SK-N-SH (cell line): ENCODE measurements around the gene GPR160. TPM values are rescaled to one million over a fixed set of nuclear protein-coding genes. Genes with fewer than 3 reads are reported as not detected.

Source experiments
- CTCF ChIA-PET: fragments of 300-600, 350-600 bp; formaldehyde crosslinking; extraction: SDS; loops from one replicate; lab custom pipeline; 2021; lab: Yijun Ruan, JAX
- POLR2A ChIA-PET: fragments of 350-600 bp; sonication (Branson Sonifier 250); formaldehyde crosslinking; extraction: SDS; loops from one replicate; lab custom pipeline; 2020; ENCODE audit warnings: antibody characterized with exemption, inconsistent platforms; lab: Yijun Ruan, JAX
- DNase-seq: peaks from one replicate; pipeline ENCODE4 v3.0.0; 2012
- H2AFZ ChIP-seq: fragments of 200-600 bp; sonication (generic); 2 replicates; pipeline ENCODE4 v1.8.1; 2016; ENCODE audit warnings: antibody characterized with exemption, mild to moderate bottlenecking, low read depth
- H3F3A ChIP-seq: fragments of 200-600 bp; sonication (generic); replicated peaks from 2 replicates; pipeline ENCODE3; 2016; ENCODE audit warnings: antibody characterized with exemption, mild to moderate bottlenecking; ENCODE audit not compliant: insufficient read depth
- H3K27ac ChIP-seq, 2 experiments: fragments of 200-500 bp in 1 of 2; fragments of 200-600 bp in 1 of 2; sonication (Bioruptor generic) in 1 of 2; sonication (generic), shearing (Covaris generic) in 1 of 2; 2 replicates each; pipeline versions ENCODE4 v1.5.1 to v1.6.1; 2014 to 2016; ENCODE audit warnings: low read depth in 2 of 2, inconsistent platforms in 1 of 2, low read length in 1 of 2, mild to moderate bottlenecking in 1 of 2, mixed read lengths in 1 of 2
- H3K27me3 ChIP-seq: fragments of 200-600 bp; sonication (generic), shearing (Covaris generic); 2 replicates; pipeline ENCODE4 v1.6.1; 2016; ENCODE audit warnings: mixed run types; ENCODE audit not compliant: insufficient read depth
- H3K36me3 ChIP-seq, 2 experiments: fragments of 200-500 bp in 1 of 2; fragments of 200-600 bp in 1 of 2; sonication (Bioruptor generic) in 1 of 2; sonication (generic) in 1 of 2; replicated peaks in 1 of 2; 2 replicates each; pipeline versions ENCODE3 to v1.5.1; 2014 to 2016; ENCODE audit warnings: low read length in 1 of 2, mild to moderate bottlenecking in 1 of 2; ENCODE audit not compliant: insufficient read depth in 2 of 2, control insufficient read depth in 1 of 2
- H3K4me1 ChIP-seq, 2 experiments: fragments of 200-500 bp in 1 of 2; fragments of 200-600 bp in 1 of 2; sonication (Bioruptor generic) in 1 of 2; sonication (generic), shearing (Covaris generic) in 1 of 2; 2 replicates each; pipeline versions ENCODE4 v1.5.1 to v1.6.1; 2014 to 2016; ENCODE audit warnings: low read depth in 1 of 2, low read length in 1 of 2, mixed run types in 1 of 2; ENCODE audit not compliant: insufficient read depth in 2 of 2, control insufficient read depth in 1 of 2
- H3K4me2 ChIP-seq: fragments of 200-600 bp; sonication (generic), shearing (Covaris generic); 2 replicates; pipeline ENCODE4 v1.6.1; 2017; ENCODE audit warnings: mixed run types
- H3K4me3 ChIP-seq, 2 experiments: fragments of 200-500 bp in 1 of 2; fragments of 200-600 bp in 1 of 2; sonication (Bioruptor generic) in 1 of 2; sonication (generic), shearing (Covaris generic) in 1 of 2; 2 replicates each; pipeline versions ENCODE4 v1.5.1 to v1.8.1; 2014 to 2016; ENCODE audit warnings: low read depth in 2 of 2, inconsistent platforms in 1 of 2, low read length in 1 of 2, mild to moderate bottlenecking in 1 of 2, mixed read lengths in 1 of 2, moderate library complexity in 1 of 2
- H3K79me2 ChIP-seq: fragments of 200-600 bp; sonication (generic); 2 replicates; pipeline ENCODE4 v1.8.1; 2017; ENCODE audit warnings: mild to moderate bottlenecking; ENCODE audit not compliant: insufficient read depth
- H3K9ac ChIP-seq: fragments of 200-600 bp; sonication (generic); 2 replicates; pipeline ENCODE4 v1.6.1; 2017; ENCODE audit warnings: mixed run types
- H3K9me2 ChIP-seq: fragments of 200-600 bp; sonication (generic); 2 replicates; pipeline ENCODE4 v1.6.1; 2017; ENCODE audit warnings: mixed run types
- H3K9me3 ChIP-seq: fragments of 200-600 bp; sonication (generic); 2 replicates; pipeline ENCODE4 v1.6.1; 2017; ENCODE audit warnings: mixed run types, mild to moderate bottlenecking, moderate library complexity
- H4K20me1 ChIP-seq: fragments of 200-600 bp; sonication (generic); 2 replicates; pipeline ENCODE4 v1.6.1; 2017; ENCODE audit warnings: mild to moderate bottlenecking, mixed run types; ENCODE audit not compliant: insufficient read depth
- CHD2 ChIP-seq: fragments of 150-350 bp; IDR thresholded peaks from 2 replicates; pipeline ENCODE4 v1.6.1; 2018; ENCODE audit warnings: low read length; ENCODE audit not compliant: partially characterized antibody
- EP300 ChIP-seq, 2 experiments: IDR thresholded peaks; 2 replicates each; pipeline versions ENCODE4 v1.4.0 to v1.6.1; 2012; ENCODE audit warnings: borderline replicate concordance in 1 of 2, low read depth in 1 of 2, low read length in 1 of 2
- FOSL2 ChIP-seq: IDR thresholded peaks from 2 replicates; pipeline ENCODE4 v1.4.0; 2012; ENCODE audit warnings: low read depth, mild to moderate bottlenecking, moderate library complexity, borderline replicate concordance
- FOXJ3 ChIP-seq: sonication (generic); formaldehyde crosslinking; IDR thresholded peaks from 2 replicates; pipeline ENCODE4 v1.5.1; 2020; ENCODE audit warnings: mild to moderate bottlenecking, missing genetic modification reagents
- FOXM1 ChIP-seq: IDR thresholded peaks from 2 replicates; pipeline ENCODE4 v1.4.0; 2012; ENCODE audit warnings: low read depth, mild to moderate bottlenecking
- GATA2 ChIP-seq: sonication (generic); formaldehyde crosslinking; IDR thresholded peaks from 2 replicates; pipeline ENCODE4 v1.5.0; 2020; ENCODE audit warnings: mild to moderate bottlenecking, missing genetic modification reagents
- MEF2A ChIP-seq: IDR thresholded peaks from 2 replicates; pipeline ENCODE4 v1.4.0; 2012; ENCODE audit warnings: low read depth, borderline replicate concordance
- MXI1 ChIP-seq: IDR thresholded peaks from 2 replicates; pipeline ENCODE4 v1.6.1; 2012; ENCODE audit warnings: mild to moderate bottlenecking, low read depth, low read length, improper control_type of control experiment
- POLR2AphosphoS5 ChIP-seq: IDR thresholded peaks from 2 replicates; pipeline ENCODE4 v1.6.1; 2012; ENCODE audit warnings: low read depth, low read length
- RCOR1 ChIP-seq: fragments of 150-350 bp; IDR thresholded peaks from 2 replicates; pipeline ENCODE4 v1.6.1; 2017; ENCODE audit warnings: antibody characterized with exemption, low read length
- RFX5 ChIP-seq: IDR thresholded peaks from 2 replicates; pipeline ENCODE4 v1.6.1; 2012; ENCODE audit warnings: mild to moderate bottlenecking, improper control_type of control experiment, low read length
- RXRA ChIP-seq: IDR thresholded peaks from 2 replicates; pipeline ENCODE4 v1.4.0; 2012; ENCODE audit warnings: low read depth, mild to moderate bottlenecking, borderline replicate concordance
- SMC3 ChIP-seq: IDR thresholded peaks from 2 replicates; pipeline ENCODE4 v1.6.1; 2012; ENCODE audit warnings: low read depth, low read length, improper control_type of control experiment
- TCF12 ChIP-seq: IDR thresholded peaks from 2 replicates; pipeline ENCODE4 v1.4.0; 2012
- WGBS: methylation state at CpG from one replicate; pipeline ENCODE4 v1.1.6; 2017; ENCODE audit warnings: low lambda C conversion rate; 5-methylcytosine and 5-hydroxymethylcytosine counted together
- polyA plus RNA-seq, 3 experiments: library from polyadenylated mRNA; depleted of rRNA; stranded (reverse); fragments of >200 nt; gene quantifications; 2 replicates each; pipeline ENCODE4 v1.2.3, GENCODE V29; 2012
- TF ChIP-seq, protein P1 (sequence below): fragments of 150-350 bp; IDR thresholded peaks from 2 replicates; pipeline ENCODE4 v1.6.1; 2017; ENCODE audit warnings: antibody characterized with exemption, low read length, low read depth, borderline replicate concordance
- TF ChIP-seq, protein P2 (sequence below): fragments of 200-600 bp; sonication (generic); IDR thresholded peaks from 2 replicates; pipeline ENCODE4 v1.6.1; 2017; ENCODE audit warnings: antibody characterized with exemption, mild to moderate bottlenecking, moderate library complexity
- TF ChIP-seq, protein P3 (sequence below): IDR thresholded peaks from 2 replicates; pipeline ENCODE4 v1.4.0; 2012; ENCODE audit warnings: low read depth, borderline replicate concordance
- TF ChIP-seq, protein P4 (sequence below): fragments of 150-350 bp; IDR thresholded peaks from 2 replicates; pipeline ENCODE4 v1.6.1; 2016; ENCODE audit warnings: mild to moderate bottlenecking, low read depth, low read length

The GPR160 gene
- polyA plus RNA-seq, 1 of the 3 experiments (the other 2 are of a cell fraction) = 0.31 TPM

DNA sequence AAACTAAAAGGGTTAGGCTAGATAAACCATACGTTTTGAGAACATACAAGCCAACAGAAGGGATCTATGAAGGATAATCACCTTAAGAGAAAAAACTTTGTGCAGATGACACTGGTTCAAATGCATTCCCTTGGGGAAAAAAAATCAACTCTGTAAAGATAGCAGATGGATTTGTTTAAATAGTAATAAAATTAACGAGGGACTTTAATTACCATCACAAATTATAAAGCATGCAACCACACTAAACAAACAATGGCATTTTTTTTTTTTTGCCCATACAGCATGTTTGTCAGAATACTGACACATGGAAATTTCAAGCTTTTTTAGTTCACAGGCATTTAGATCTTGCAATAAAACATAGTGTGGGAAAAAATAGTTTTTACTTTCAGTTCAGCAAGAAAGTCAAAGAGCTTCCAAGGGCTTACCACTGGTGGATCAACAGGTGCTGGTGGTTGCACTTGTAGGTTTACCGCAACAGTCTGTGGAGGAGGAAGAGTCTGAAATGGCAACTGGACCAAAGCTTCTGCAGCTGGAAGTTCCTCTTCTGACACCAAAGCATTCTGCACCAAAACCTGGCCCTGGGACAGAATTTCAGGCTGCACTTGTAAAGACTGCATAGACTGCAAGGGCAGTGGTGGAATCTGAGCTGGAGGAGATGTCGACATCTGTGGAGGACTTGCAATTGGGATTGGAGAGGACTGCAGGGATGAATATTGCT, 90.6 kb downstream of the GPR160 start (continued):
- no peak for TF ChIP-seq CHD2

DNA sequence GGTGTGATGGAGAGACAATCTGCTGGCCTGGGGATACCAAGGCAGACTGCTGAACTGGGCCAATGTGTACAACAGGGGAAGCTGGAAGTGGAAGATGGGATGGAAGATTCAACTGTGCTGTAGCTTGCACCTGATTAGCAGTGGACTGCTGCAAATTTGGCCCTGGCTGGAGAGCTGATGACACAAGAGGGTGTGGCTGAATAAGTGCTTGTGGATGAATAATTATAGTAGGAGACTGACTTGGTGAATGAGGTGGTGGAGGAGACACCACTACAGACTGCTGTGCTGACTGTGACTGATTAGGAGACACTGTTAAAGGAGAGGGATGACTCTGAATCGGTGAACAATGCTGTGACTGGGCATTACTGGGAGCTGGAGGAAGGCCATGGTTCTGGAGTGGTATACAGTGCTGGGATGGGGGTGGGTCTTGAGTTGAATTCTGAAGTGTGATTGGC, 91.2 kb downstream of the GPR160 start:
- Histone ChIP-seq H3K79me2 (peaks cover 12% of the 10 kb centered on the region), H3K27ac (no peak overlapping the region), H3K4me1 (no peaks in the 10 kb centered on the region; a peak in 2 of 4 replicates), H3K9me3 (no peaks in the 10 kb centered on the region), H3K4me3 (no peak overlapping the region), H3K27me3 (no peaks in the 10 kb centered on the region), H4K20me1 (no peaks in the 10 kb centered on the region), H3K9me2 (no peaks in the 10 kb centered on the region), H3K36me3 (peaks cover 36 to 75% of the 10 kb centered on the region in 2 experiments)
- ChIA-PET POLR2A (no interaction called here), CTCF (no interaction called here)
- DNase-seq = no peak
- no peak for TF ChIP-seq RCOR1
- no peak for TF ChIP-seq RFX5
- no peak for TF ChIP-seq RXRA
- TF ChIP-seq FOSL2 = no peak
- TF ChIP-seq EP300 (IDR thresholded peaks at IDR 0.05; ENCODE audit: borderline replicate concordance in 1 of 2, low read depth in 1 of 2, low read length in 1 of 2) = no peak
- TF ChIP-seq, all 33 proteins: peak for 0
- H3K4me2 ChIP-seq = no peak overlapping the region
- no peak overlapping the region for H3K9ac ChIP-seq
- WGBS = 100% methylated on average over 1 of the region's 1 CpG
- H2AFZ ChIP-seq = no peak overlapping the region
- peaks cover 14% of the 10 kb centered on the region for H3F3A ChIP-seq

DNA sequence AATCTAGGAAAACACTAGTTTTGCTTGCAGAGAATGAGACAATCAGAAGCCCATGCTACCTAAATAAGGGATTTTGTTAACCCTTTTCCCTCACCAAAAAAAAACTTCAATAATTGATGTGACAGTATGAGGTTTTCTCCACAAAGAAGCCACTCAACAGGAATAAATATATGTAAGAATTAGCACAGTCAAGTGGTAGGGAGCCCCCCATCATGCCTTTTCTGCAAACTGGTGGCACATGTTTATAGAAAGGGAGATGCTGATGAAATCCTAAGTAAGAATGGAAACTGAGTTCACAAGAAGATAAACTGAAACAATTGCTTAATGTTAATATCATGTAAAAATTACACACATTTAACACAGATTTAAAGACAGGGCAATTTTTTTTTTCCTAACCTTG, 92.7 kb downstream of the GPR160 start:
- no peaks in the 10 kb centered on the region for H3K27me3 ChIP-seq
- ChIA-PET CTCF (no interaction called here), POLR2A (no interaction called here)
- no peaks in the 10 kb centered on the region; a peak in 2 of 4 replicates for H3K4me1 ChIP-seq
- H3K4me2 ChIP-seq = no peak overlapping the region
- peaks cover 8% of the 10 kb centered on the region for H3K79me2 ChIP-seq
- no peaks in the 10 kb centered on the region for H3K9me3 ChIP-seq
- no peak for DNase-seq
- H3K9me2 ChIP-seq = no peaks in the 10 kb centered on the region
- H3K4me3 ChIP-seq = no peak overlapping the region
- no peaks in the 10 kb centered on the region for H4K20me1 ChIP-seq
- no peak overlapping the region for H3K9ac ChIP-seq
- H3F3A ChIP-seq = peaks cover 14% of the 10 kb centered on the region
- H2AFZ ChIP-seq = no peak overlapping the region
- H3K36me3 ChIP-seq = peaks cover 45 to 84% of the 10 kb centered on the region in 2 experiments
- TF ChIP-seq FOXJ3 (CRISPR knock-in tag) (no peak), GATA2 (CRISPR knock-in tag) (no peak), RCOR1 (no peak), FOXM1 (no peak), MXI1 (no peak), TCF12 (no peak), FOSL2 (no peak), RXRA (no peak), MEF2A (no peak), RFX5 (no peak), POLR2AphosphoS5 (no peak), SMC3 (no peak), CHD2 (no peak)
- TF ChIP-seq, protein P1, sequence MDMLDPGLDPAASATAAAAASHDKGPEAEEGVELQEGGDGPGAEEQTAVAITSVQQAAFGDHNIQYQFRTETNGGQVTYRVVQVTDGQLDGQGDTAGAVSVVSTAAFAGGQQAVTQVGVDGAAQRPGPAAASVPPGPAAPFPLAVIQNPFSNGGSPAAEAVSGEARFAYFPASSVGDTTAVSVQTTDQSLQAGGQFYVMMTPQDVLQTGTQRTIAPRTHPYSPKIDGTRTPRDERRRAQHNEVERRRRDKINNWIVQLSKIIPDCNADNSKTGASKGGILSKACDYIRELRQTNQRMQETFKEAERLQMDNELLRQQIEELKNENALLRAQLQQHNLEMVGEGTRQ = no peak
- TF ChIP-seq, protein P2, sequence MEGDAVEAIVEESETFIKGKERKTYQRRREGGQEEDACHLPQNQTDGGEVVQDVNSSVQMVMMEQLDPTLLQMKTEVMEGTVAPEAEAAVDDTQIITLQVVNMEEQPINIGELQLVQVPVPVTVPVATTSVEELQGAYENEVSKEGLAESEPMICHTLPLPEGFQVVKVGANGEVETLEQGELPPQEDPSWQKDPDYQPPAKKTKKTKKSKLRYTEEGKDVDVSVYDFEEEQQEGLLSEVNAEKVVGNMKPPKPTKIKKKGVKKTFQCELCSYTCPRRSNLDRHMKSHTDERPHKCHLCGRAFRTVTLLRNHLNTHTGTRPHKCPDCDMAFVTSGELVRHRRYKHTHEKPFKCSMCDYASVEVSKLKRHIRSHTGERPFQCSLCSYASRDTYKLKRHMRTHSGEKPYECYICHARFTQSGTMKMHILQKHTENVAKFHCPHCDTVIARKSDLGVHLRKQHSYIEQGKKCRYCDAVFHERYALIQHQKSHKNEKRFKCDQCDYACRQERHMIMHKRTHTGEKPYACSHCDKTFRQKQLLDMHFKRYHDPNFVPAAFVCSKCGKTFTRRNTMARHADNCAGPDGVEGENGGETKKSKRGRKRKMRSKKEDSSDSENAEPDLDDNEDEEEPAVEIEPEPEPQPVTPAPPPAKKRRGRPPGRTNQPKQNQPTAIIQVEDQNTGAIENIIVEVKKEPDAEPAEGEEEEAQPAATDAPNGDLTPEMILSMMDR = no peak
- TF ChIP-seq, protein P3, sequence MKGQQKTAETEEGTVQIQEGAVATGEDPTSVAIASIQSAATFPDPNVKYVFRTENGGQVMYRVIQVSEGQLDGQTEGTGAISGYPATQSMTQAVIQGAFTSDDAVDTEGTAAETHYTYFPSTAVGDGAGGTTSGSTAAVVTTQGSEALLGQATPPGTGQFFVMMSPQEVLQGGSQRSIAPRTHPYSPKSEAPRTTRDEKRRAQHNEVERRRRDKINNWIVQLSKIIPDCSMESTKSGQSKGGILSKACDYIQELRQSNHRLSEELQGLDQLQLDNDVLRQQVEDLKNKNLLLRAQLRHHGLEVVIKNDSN = no peak
- TF ChIP-seq, protein P4, sequence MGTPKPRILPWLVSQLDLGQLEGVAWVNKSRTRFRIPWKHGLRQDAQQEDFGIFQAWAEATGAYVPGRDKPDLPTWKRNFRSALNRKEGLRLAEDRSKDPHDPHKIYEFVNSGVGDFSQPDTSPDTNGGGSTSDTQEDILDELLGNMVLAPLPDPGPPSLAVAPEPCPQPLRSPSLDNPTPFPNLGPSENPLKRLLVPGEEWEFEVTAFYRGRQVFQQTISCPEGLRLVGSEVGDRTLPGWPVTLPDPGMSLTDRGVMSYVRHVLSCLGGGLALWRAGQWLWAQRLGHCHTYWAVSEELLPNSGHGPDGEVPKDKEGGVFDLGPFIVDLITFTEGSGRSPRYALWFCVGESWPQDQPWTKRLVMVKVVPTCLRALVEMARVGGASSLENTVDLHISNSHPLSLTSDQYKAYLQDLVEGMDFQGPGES = no peak
- no peak overlapping the region for H3K27ac ChIP-seq
